Keratinocyte (primary cell): ENCODE measurements around the gene PTEN.

Experiments used
- EZH2 ChIP-seq: IDR thresholded peaks from one replicate; pipeline ENCODE4 v1.6.1; 2012; ENCODE audit warnings: inconsistent platforms, mild to moderate bottlenecking, low read length, moderate library complexity
- TF ChIP-seq, protein P1 (sequence below), 3 experiments: IDR thresholded peaks in 1 of 3; conservative IDR thresholded peaks in 1 of 3; optimal IDR thresholded peaks in 1 of 3; 2 replicates in 2 of 3; 3 replicates in 1 of 3; pipeline versions ENCODE3 to v1.5.1; 2011; ENCODE audit warnings: low read length in 3 of 3, mild to moderate bottlenecking in 3 of 3, moderate library complexity in 2 of 3, control low read depth in 1 of 3, inconsistent platforms in 1 of 3; ENCODE audit not compliant: insufficient read depth in 2 of 3; ENCODE audit errors: extremely low read depth in 1 of 3

- no peak for TF ChIP-seq EZH2
- TF ChIP-seq, protein P1, sequence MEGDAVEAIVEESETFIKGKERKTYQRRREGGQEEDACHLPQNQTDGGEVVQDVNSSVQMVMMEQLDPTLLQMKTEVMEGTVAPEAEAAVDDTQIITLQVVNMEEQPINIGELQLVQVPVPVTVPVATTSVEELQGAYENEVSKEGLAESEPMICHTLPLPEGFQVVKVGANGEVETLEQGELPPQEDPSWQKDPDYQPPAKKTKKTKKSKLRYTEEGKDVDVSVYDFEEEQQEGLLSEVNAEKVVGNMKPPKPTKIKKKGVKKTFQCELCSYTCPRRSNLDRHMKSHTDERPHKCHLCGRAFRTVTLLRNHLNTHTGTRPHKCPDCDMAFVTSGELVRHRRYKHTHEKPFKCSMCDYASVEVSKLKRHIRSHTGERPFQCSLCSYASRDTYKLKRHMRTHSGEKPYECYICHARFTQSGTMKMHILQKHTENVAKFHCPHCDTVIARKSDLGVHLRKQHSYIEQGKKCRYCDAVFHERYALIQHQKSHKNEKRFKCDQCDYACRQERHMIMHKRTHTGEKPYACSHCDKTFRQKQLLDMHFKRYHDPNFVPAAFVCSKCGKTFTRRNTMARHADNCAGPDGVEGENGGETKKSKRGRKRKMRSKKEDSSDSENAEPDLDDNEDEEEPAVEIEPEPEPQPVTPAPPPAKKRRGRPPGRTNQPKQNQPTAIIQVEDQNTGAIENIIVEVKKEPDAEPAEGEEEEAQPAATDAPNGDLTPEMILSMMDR (optimal IDR thresholded peaks at IDR 0.05 in 1 of 3, IDR thresholded peaks at IDR 0.05 in 1 of 3, conservative IDR thresholded peaks at IDR 0.05 in 1 of 3; ENCODE audit: extremely low read depth in 1 of 3, insufficient read depth in 2 of 3, low read length in 3 of 3): no peak
Observed at GRCh38 chr10:87847550-87847949, 15.9 kb upstream of the PTEN start.
